GM18909 (cell line): ENCODE data around the gene CLEC10A.
A peak's percentile ranks its signal among the peaks of the same experiment; 100 is the strongest.

Experiments used
- ATAC-seq: cut with Tn5 transposase; IDR thresholded peaks from one replicate; pipeline ENCODE4 v1.9.1; 2021; ENCODE audit warnings: mild to moderate bottlenecking; ENCODE audit not compliant: unreplicated experiment, poor library complexity

The CLEC10A gene

GRCh38 chr17:7043497-7044198 is 36.4 kb downstream of the CLEC10A start, which contains the start of gene SLC16A11:
Gene SLC16A11 (minus strand): TSS chr17:7044092. CDS start chr17:7043513, 579 bp downstream.
- no peak for ATAC-seq

- no peak for ATAC-seq
Measured at GRCh38 chr17:7043182-7043496, 36.9 kb downstream of the CLEC10A start.

- no peak for ATAC-seq
Measured at GRCh38 chr17:7042501-7043181, 37.4 kb downstream of the CLEC10A start.

- no peak for ATAC-seq
Measured at GRCh38 chr17:7041607-7042500, 38.2 kb downstream of the CLEC10A start.

- ATAC-seq = no peak
Measured at GRCh38 chr17:7039832-7040231, 40.2 kb downstream of the CLEC10A start.

- no peak for ATAC-seq
Measured at GRCh38 chr17:7038025-7038862, 41.8 kb downstream of the CLEC10A start.

GRCh38 chr17:7035591-7036368 is 44.3 kb downstream of the CLEC10A start, which contains the start of gene SLC16A13:
Gene SLC16A13 (plus strand): TSS chr17:7036015. CDS start chr17:7036383, 368 bp downstream.
- ATAC-seq = peak; percentile 90

- ATAC-seq = peak; percentile 11
Measured at GRCh38 chr17:7034955-7035590, 45.0 kb downstream of the CLEC10A start.

GRCh38 chr17:7029659-7030058 is 50.4 kb downstream of the CLEC10A start:
- no peak for ATAC-seq

GRCh38 chr17:7029096-7029495 is 51.0 kb downstream of the CLEC10A start:
- no peak for ATAC-seq

- ATAC-seq = no peak
Measured at GRCh38 chr17:7027335-7027734, 52.7 kb downstream of the CLEC10A start.

GRCh38 chr17:7026471-7027115 is 53.5 kb downstream of the CLEC10A start:
- no peak for ATAC-seq

- no peak for ATAC-seq
Measured at GRCh38 chr17:7025245-7025644, 54.8 kb downstream of the CLEC10A start.
